ENCODE results near the gene PPM1A.
"Not testable (repeated sequence)": the region's sequence is repeated elsewhere in the genome, so short reads cannot be mapped to it uniquely, and the experiment has no call there.

The PPM1A gene

GRCh38 chr14:60272177-60272576, 23.2 kb downstream of the PPM1A start:
- no peak for DNase-seq

- no peak for DNase-seq
Observed at GRCh38 chr14:60273956-60274355, 24.9 kb downstream of the PPM1A start.

GRCh38 chr14:60274448-60274847, 25.4 kb downstream of the PPM1A start:
- DNase-seq = no peak

GRCh38 chr14:60275932-60276331, 26.9 kb downstream of the PPM1A start:
- no peak for DNase-seq

GRCh38 chr14:60276347-60276746, 27.3 kb downstream of the PPM1A start:
- no peak for DNase-seq

GRCh38 chr14:60277605-60278190, 28.7 kb downstream of the PPM1A start:
- no peak for DNase-seq

GRCh38 chr14:60278350-60278749, 29.3 kb downstream of the PPM1A start:
- DNase-seq = no peak

GRCh38 chr14:60287452-60287851, 38.4 kb downstream of the PPM1A start:
- DNase-seq = no peak

- no peak for DNase-seq
Observed at GRCh38 chr14:60288279-60288678, 39.3 kb downstream of the PPM1A start.

GRCh38 chr14:60294411-60295069, 45.5 kb downstream of the PPM1A start:
- DNase-seq = peak in 2 of 3 donors; percentile 35 to 38

- no peak for DNase-seq
Observed at GRCh38 chr14:60300019-60300418, 51.0 kb downstream of the PPM1A start.

GRCh38 chr14:60301685-60302084, 52.7 kb downstream of the PPM1A start:
- DNase-seq = no peak

- no peak for DNase-seq
Observed at GRCh38 chr14:60302663-60303062, 53.6 kb downstream of the PPM1A start.

GRCh38 chr14:60303745-60304144, 54.7 kb downstream of the PPM1A start:
- DNase-seq = no peak

- no peak for DNase-seq
Observed at GRCh38 chr14:60304509-60304908, 55.5 kb downstream of the PPM1A start.

- DNase-seq = no peak
Observed at GRCh38 chr14:60309867-60310552, 61.0 kb downstream of the PPM1A start.

- DNase-seq = no peak
Observed at GRCh38 chr14:60311417-60311816, 62.4 kb downstream of the PPM1A start.

- DNase-seq = no peak
Observed at GRCh38 chr14:60313093-60313492, 64.1 kb downstream of the PPM1A start.

- no peak for DNase-seq
Observed at GRCh38 chr14:60315196-60315990, 66.4 kb downstream of the PPM1A start.

GRCh38 chr14:60317609-60318008, 68.6 kb downstream of the PPM1A start:
- DNase-seq = no peak

- DNase-seq = not testable (repeated sequence)
Observed at GRCh38 chr14:60320860-60321259, 71.8 kb downstream of the PPM1A start.

- DNase-seq = no peak
Observed at GRCh38 chr14:60323199-60323896, 74.3 kb downstream of the PPM1A start.

GRCh38 chr14:60324837-60325236, 75.8 kb downstream of the PPM1A start:
- no peak for DNase-seq
